HG03378 (cell line): ENCODE data around the gene MARS1.

Source experiments
- ATAC-seq: cut with Tn5 transposase; IDR thresholded peaks from one replicate; pipeline ENCODE4 v1.9.1; 2021; ENCODE audit warnings: mild to moderate bottlenecking, moderate library complexity; ENCODE audit not compliant: unreplicated experiment

The MARS1 gene

GRCh38 chr12:57526477-57527126, 38.7 kb downstream of the MARS1 start:
- ATAC-seq, result no peak

- no peak for ATAC-seq
Measured at GRCh38 chr12:57527184-57527583, 39.3 kb downstream of the MARS1 start.

- no peak for ATAC-seq
Measured at GRCh38 chr12:57528176-57528575, 40.3 kb downstream of the MARS1 start.

- ATAC-seq, result no peak
Measured at GRCh38 chr12:57528831-57529555, 41.1 kb downstream of the MARS1 start.

GRCh38 chr12:57529831-57530230, 42.0 kb downstream of the MARS1 start:
- ATAC-seq, result no peak

- no peak for ATAC-seq
Measured at GRCh38 chr12:57530396-57531142, 42.7 kb downstream of the MARS1 start.

- ATAC-seq, result no peak
Measured at GRCh38 chr12:57531836-57532235, 44.0 kb downstream of the MARS1 start.

GRCh38 chr12:57533108-57533507, 45.2 kb downstream of the MARS1 start:
- no peak for ATAC-seq

- ATAC-seq, result no peak
Measured at GRCh38 chr12:57534250-57534649, 46.4 kb downstream of the MARS1 start.

- no peak for ATAC-seq
Measured at GRCh38 chr12:57534991-57535543, 47.2 kb downstream of the MARS1 start.

- ATAC-seq, result no peak
Measured at GRCh38 chr12:57535764-57536596, 48.1 kb downstream of the MARS1 start.

GRCh38 chr12:57536597-57536942, 48.7 kb downstream of the MARS1 start:
- ATAC-seq, result no peak

GRCh38 chr12:57539134-57539768, 51.4 kb downstream of the MARS1 start:
- ATAC-seq, result no peak

- no peak for ATAC-seq
Measured at GRCh38 chr12:57541001-57541400, 53.1 kb downstream of the MARS1 start.

GRCh38 chr12:57541717-57542116, 53.8 kb downstream of the MARS1 start:
- ATAC-seq, result no peak

- ATAC-seq, result no peak
Measured at GRCh38 chr12:57543581-57543980, 55.7 kb downstream of the MARS1 start.

GRCh38 chr12:57545809-57546437, 58.1 kb downstream of the MARS1 start:
- ATAC-seq, result no peak

GRCh38 chr12:57546438-57547287, 58.8 kb downstream of the MARS1 start, which contains the start of gene DCTN2:
DCTN2 (minus strand) TSS chr12:57547192; CDS start chr12:57547063, 129 bp downstream.
- ATAC-seq, result peak; percentile 99
